ENCODE data around the gene CAST. TPM values are rescaled to one million over a fixed set of nuclear protein-coding genes. Genes with fewer than 3 reads are reported as not detected.

Gene CAST
- total RNA-seq, 5 donors from 2014 or later (not counting 1 experiment from before 2014, with no cell fraction given): 166 to 238 (median 191) TPM

DNA sequence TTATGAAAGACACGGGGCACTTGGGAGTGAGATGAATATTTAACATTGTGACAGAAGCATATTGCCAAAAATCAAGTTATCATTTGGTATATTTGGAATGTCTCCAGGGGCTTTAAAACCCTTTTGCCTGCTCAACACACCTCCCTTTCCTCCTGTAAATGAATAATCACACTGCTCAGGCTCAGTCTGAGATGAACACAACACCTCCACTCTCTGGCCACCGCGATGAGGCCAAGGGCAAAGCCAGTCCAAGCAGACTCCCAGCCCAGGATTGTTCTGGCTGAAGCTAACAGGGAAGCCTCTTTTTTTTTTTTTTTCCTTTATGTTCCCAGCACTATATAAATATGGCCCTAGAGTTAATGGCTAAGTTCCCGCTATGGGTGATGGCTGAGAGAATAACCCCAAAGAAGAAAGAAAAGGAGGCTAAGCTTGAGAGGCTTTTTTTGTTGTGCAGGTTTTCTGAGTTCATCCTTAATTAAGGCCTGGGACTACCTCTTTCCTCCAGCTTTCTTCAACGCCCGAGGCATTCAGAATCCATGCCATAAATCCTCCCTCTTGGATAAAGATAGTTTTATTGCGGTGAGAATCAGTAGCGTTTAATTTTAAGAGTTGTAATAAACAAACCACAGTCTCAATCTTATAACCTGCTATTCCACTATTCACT, 156.1 kb downstream of the CAST start:
- POLR2A ChIA-PET: interaction anchor here in 1 of 2 donors (0.6 to 1.1 kb wide), 2 partner anchors 69 to 78 kb away, joined by 3 to 6 read pairs; no protein-coding TSS in a partner anchor
- peak overlapping the region; percentile 91 to 98 for H3K27ac Mint-ChIP-seq
- Histone ChIP-seq H3K27ac (ENCODE audit: low read length) (peak overlapping the region; percentile 22), H3K4me1 (ENCODE audit: control insufficient read depth in 1 of 2, extremely low read depth in 1 of 2, insufficient read depth in 2 of 2, low read length in 2 of 2) (peaks cover 41 to 51% of the 10 kb centered on the region in 2 experiments), H3K36me3 (ENCODE audit: control insufficient read depth in 2 of 2, extremely low read depth in 1 of 2, insufficient read depth in 1 of 2, low read length in 1 of 2) (no peaks in the 10 kb centered on the region), H3K27me3 (replicated peaks in 1 of 2; ENCODE audit: control insufficient read depth in 2 of 2, extremely low read depth in 1 of 2, insufficient read depth in 2 of 2, low read length in 1 of 2) (no peaks in the 10 kb centered on the region), H3K9me3 (no peaks in the 10 kb centered on the region), H3K4me3 (ENCODE audit: control insufficient read depth in 1 of 2, extremely low read depth in 1 of 2, low read length in 1 of 2) (no peak overlapping the region)
- H3K4me3 Mint-ChIP-seq: no peak overlapping the region
- ATAC-seq (replicated peaks in 1 of 4) (no peak), DNase-seq (no peak)
- H3K4me1 Mint-ChIP-seq: peaks cover 87 to 90% (median 90%) of the 10 kb centered on the region in 3 donors
- no peaks in the 10 kb centered on the region for H3K9me3 Mint-ChIP-seq
- no peaks in the 10 kb centered on the region for H3K36me3 Mint-ChIP-seq
- CTCF ChIA-PET: interaction anchor here in 1 of 2 donors (0.6 kb wide), 2 partner anchors 11 to 323 kb away, joined by 3 to 4 read pairs; partner anchors contain the start of gene ERAP1
- WGBS (ENCODE audit: insufficient coverage): no CpG with 5 or more reads among the region's 8 CpGs
- no peaks in the 10 kb centered on the region for H3K27me3 Mint-ChIP-seq

DNA sequence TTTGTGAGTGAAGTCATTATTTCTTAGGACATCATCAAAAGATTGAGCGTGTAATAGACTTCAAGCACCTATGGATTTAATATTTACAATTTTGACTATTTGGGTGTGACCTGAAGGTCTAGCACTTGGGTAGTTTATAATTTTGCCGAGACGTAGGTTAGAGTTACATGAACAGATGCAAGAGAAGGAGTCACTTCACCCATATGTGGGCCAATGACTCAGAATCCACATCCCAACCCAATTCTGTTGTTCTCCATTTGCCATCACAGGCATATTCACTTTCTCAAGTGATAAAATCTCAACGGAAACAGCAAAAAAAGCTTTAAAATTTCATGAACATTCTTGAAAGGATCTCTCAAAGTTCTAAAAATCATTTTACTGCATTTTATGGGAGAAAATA, 157.6 kb downstream of the CAST start:
- Mint-ChIP-seq H3K9me3 (no peaks in the 10 kb centered on the region), H3K27me3 (no peaks in the 10 kb centered on the region), H3K4me3 (no peak overlapping the region), H3K27ac (peak overlapping the region in 1 of 2 donors; percentile 46), H3K4me1 (peaks cover 80 to 91% (median 90%) of the 10 kb centered on the region in 3 donors), H3K36me3 (no peaks in the 10 kb centered on the region)
- ATAC-seq (replicated peaks in 1 of 4) (no peak), DNase-seq (no peak)
- ChIA-PET CTCF (interaction anchor here in 1 of 2 donors (1.1 to 1.2 kb wide), 2 partner anchors 12 to 14 kb away, joined by 3 read pairs; partner anchors contain the start of gene ERAP1), POLR2A (interaction anchor here (0.6 to 1.2 kb wide), 4 partner anchors 10 to 65 kb away, joined by 3 read pairs; partner anchors contain the start of genes ERAP1 (in 1 of the 2) and ERAP2 (in 1 of the 2))
- no peaks in the 10 kb centered on the region for H3K27me3 ChIP-seq (replicated peaks in 1 of 2; ENCODE audit: control insufficient read depth in 2 of 2, extremely low read depth in 1 of 2, insufficient read depth in 2 of 2, low read length in 1 of 2)
- H3K27ac ChIP-seq (ENCODE audit: low read length): no peak overlapping the region
- WGBS (ENCODE audit: insufficient coverage): no CpG with 5 or more reads among the region's 4 CpGs
- no peak overlapping the region for H3K4me3 ChIP-seq (ENCODE audit: control insufficient read depth in 1 of 2, extremely low read depth in 1 of 2, low read length in 1 of 2)
- H3K9me3 ChIP-seq: no peaks in the 10 kb centered on the region
- no peaks in the 10 kb centered on the region for H3K36me3 ChIP-seq (ENCODE audit: control insufficient read depth in 2 of 2, extremely low read depth in 1 of 2, insufficient read depth in 1 of 2, low read length in 1 of 2)
- H3K4me1 ChIP-seq (ENCODE audit: control insufficient read depth in 1 of 2, extremely low read depth in 1 of 2, insufficient read depth in 2 of 2, low read length in 2 of 2): peaks cover 36 to 48% of the 10 kb centered on the region in 2 experiments

DNA sequence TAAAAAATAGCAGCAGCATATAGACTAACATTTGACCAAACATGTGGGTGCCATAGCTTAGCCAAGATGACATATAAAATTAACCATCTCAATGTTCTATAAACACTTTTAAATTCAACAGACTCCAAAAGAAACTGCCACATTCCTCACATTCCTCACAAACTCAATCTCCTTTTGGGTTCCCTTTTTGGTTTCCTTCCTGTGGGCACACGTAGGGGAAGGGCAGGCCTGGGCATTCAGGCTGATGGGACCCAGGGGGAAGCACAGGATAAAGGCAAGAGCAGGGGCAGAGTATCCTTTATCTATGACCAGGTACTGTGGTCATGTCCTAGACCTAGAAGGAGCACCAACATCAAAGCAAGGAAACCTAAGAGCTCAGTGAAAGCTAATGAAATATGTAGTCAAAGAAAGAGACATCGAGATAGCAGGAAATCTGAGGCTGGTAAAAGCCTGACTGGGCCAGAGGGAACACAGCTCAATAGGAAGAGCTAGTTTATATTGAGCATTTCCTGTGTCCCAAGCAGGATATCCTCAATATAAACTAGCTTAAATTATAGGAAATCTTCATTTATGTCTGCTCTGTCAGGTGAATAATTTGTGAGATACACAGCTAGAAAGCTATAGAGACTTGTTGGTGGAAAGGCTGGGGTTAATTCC, 159.2 kb downstream of the CAST start:
- no peak overlapping the region for H3K4me3 ChIP-seq (ENCODE audit: control insufficient read depth in 1 of 2, extremely low read depth in 1 of 2, low read length in 1 of 2)
- H3K36me3 ChIP-seq (ENCODE audit: control insufficient read depth in 2 of 2, extremely low read depth in 1 of 2, insufficient read depth in 1 of 2, low read length in 1 of 2): no peaks in the 10 kb centered on the region
- Mint-ChIP-seq H3K9me3 (no peaks in the 10 kb centered on the region), H3K27ac (peak overlapping the region in 1 of 2 donors; percentile 23), H3K36me3 (no peaks in the 10 kb centered on the region), H3K27me3 (no peaks in the 10 kb centered on the region), H3K4me3 (peak overlapping the region in 1 of 3 donors; percentile 3), H3K4me1 (peaks cover 64 to 75% (median 74%) of the 10 kb centered on the region in 3 donors)
- DNase-seq (no peak), ATAC-seq (replicated peaks in 1 of 4) (no peak)
- no peak overlapping the region for H3K27ac ChIP-seq (ENCODE audit: low read length)
- CTCF ChIA-PET: interaction anchor here (0.6 to 1.5 kb wide), 8 partner anchors 11 to 139 kb away, joined by 3 to 7 read pairs (median 4); partner anchors contain the start of gene ERAP1 (in 2 of the 2)
- 40% methylated on average over 2 of the region's 2 CpGs for WGBS (ENCODE audit: insufficient coverage)
- POLR2A ChIA-PET: interaction anchor here (1.0 to 1.2 kb wide), 3 partner anchors 11 to 17 kb away, joined by 3 to 7 read pairs (median 4); partner anchors contain the start of gene ERAP1 (in 1 of the 2)
- peaks cover 25 to 36% of the 10 kb centered on the region in 2 experiments for H3K4me1 ChIP-seq (ENCODE audit: control insufficient read depth in 1 of 2, extremely low read depth in 1 of 2, insufficient read depth in 2 of 2, low read length in 2 of 2)
- H3K9me3 ChIP-seq: no peaks in the 10 kb centered on the region
- no peaks in the 10 kb centered on the region for H3K27me3 ChIP-seq (replicated peaks in 1 of 2; ENCODE audit: control insufficient read depth in 2 of 2, extremely low read depth in 1 of 2, insufficient read depth in 2 of 2, low read length in 1 of 2)

DNA sequence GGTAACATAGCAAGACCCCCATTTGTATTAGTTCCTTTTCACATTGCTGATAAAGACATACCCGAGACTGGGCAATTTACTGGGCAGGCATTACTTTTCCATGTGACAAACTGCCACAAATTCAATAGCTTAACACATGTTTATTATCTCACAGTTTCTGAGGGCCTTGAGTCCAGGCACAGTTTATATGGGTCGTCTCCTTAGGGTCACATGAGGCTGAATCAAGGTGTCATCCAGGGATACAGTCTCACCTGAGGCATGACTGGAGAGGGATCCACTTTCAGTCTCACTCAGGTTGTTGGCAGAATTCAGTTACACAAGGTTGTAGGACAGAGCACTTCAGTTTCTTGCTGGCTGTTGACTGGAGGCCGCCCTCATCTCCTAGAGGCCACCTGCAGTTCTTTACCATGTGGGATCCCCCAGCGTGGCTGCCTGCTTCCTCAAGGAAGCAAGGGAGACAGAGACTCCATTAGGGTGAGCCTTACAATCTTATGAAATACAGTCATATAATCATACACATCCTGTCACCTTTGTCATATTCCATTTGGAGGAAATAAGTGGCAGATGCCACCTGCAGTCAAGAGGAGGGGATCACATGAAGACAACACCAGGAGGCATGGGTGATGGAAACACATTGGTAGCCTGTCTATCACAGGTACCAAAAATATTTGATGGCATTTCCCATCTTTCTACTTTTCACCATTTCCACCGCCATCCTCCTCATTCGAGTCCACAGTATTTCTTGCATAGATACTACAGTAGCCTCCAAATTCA, 160.7 kb downstream of the CAST start:
- no peaks in the 10 kb centered on the region for H3K27me3 ChIP-seq (replicated peaks in 1 of 2; ENCODE audit: control insufficient read depth in 2 of 2, extremely low read depth in 1 of 2, insufficient read depth in 2 of 2, low read length in 1 of 2)
- WGBS (ENCODE audit: insufficient coverage): 100% methylated on average over 5 of the region's 6 CpGs
- Mint-ChIP-seq H3K36me3 (no peaks in the 10 kb centered on the region), H3K27me3 (no peaks in the 10 kb centered on the region), H3K9me3 (no peaks in the 10 kb centered on the region), H3K4me1 (peaks cover 49 to 60% (median 59%) of the 10 kb centered on the region in 3 donors), H3K4me3 (peak overlapping the region in 1 of 3 donors; percentile 46), H3K27ac (peak overlapping the region; percentile 54 to 56)
- H3K36me3 ChIP-seq (ENCODE audit: control insufficient read depth in 2 of 2, extremely low read depth in 1 of 2, insufficient read depth in 1 of 2, low read length in 1 of 2): no peaks in the 10 kb centered on the region
- H3K9me3 ChIP-seq: no peaks in the 10 kb centered on the region
- ChIA-PET CTCF (interaction anchor here in 1 of 2 donors (1.5 kb wide), 1 partner anchor 70 kb away, joined by 5 read pairs; no protein-coding TSS in a partner anchor), POLR2A (no interaction called here)
- peak; percentile 67 to 96 (median 85) for ATAC-seq (replicated peaks in 1 of 4)
- peaks cover 16 to 22% of the 10 kb centered on the region in 2 experiments for H3K4me1 ChIP-seq (ENCODE audit: control insufficient read depth in 1 of 2, extremely low read depth in 1 of 2, insufficient read depth in 2 of 2, low read length in 2 of 2)
- H3K27ac ChIP-seq (ENCODE audit: low read length): no peak overlapping the region
- no peak overlapping the region for H3K4me3 ChIP-seq (ENCODE audit: control insufficient read depth in 1 of 2, extremely low read depth in 1 of 2, low read length in 1 of 2)
- DNase-seq: peak in 16 of 35 experiments; percentile 4 to 57 (median 16)

DNA sequence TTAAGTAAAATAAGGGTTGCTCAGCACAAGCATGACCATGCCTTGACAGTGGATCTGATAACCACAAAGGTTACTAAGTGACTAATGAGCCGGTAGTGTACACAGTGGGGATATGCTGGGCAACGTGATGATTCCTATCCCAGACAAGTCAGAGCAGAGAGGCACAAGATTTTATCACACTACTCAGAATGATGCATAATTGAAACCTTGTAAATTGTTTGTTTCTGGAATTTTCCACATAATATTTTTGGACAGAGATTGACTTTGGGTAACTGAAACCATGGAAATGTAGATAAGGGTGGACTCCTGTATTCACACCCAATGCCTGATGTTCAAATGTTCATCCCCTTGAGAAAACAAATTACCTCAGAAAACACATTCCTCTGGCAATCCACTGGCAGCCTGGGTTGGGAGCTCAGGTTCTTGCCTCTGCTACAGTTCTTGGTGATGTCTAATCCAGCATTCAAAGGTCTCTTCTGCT, 161.8 kb downstream of the CAST start:
- peaks cover 42 to 53% (median 52%) of the 10 kb centered on the region in 3 donors for H3K4me1 Mint-ChIP-seq

More for the DNA sequence above, 161.8 kb downstream of the CAST start:
- H3K4me3 ChIP-seq (ENCODE audit: control insufficient read depth in 1 of 2, extremely low read depth in 1 of 2, low read length in 1 of 2): no peak overlapping the region
- Mint-ChIP-seq H3K4me3 (no peak overlapping the region), H3K27ac (no peak overlapping the region), H3K27me3 (no peaks in the 10 kb centered on the region), H3K36me3 (no peaks in the 10 kb centered on the region), H3K9me3 (no peaks in the 10 kb centered on the region)
- POLR2A ChIA-PET: interaction anchor here in 1 of 2 donors (0.6 kb wide), 1 partner anchor 145 kb away, joined by 3 read pairs; no protein-coding TSS in a partner anchor
- H3K27ac ChIP-seq (ENCODE audit: low read length): no peak overlapping the region
- H3K27me3 ChIP-seq (replicated peaks in 1 of 2; ENCODE audit: control insufficient read depth in 2 of 2, extremely low read depth in 1 of 2, insufficient read depth in 2 of 2, low read length in 1 of 2): no peaks in the 10 kb centered on the region
- no peaks in the 10 kb centered on the region for H3K36me3 ChIP-seq (ENCODE audit: control insufficient read depth in 2 of 2, extremely low read depth in 1 of 2, insufficient read depth in 1 of 2, low read length in 1 of 2)
- peaks cover 13 to 15% of the 10 kb centered on the region in 2 experiments for H3K4me1 ChIP-seq (ENCODE audit: control insufficient read depth in 1 of 2, extremely low read depth in 1 of 2, insufficient read depth in 2 of 2, low read length in 2 of 2)
- WGBS (ENCODE audit: insufficient coverage): no CpG with 5 or more reads among the region's 2 CpGs
- DNase-seq: no peak
- CTCF ChIA-PET: no interaction called here
- no peaks in the 10 kb centered on the region for H3K9me3 ChIP-seq
- peak in 2 of 4 experiments; percentile 49 to 56 for ATAC-seq (replicated peaks in 1 of 4)
